Measurements from ENCODE around the gene HOMER2. TPM values are rescaled to one million over a fixed set of nuclear protein-coding genes. Genes with fewer than 3 reads are reported as not detected.

Gene HOMER2
- total RNA-seq, 2 experiments from 2014 or later, result 5.4 TPM

GRCh38 chr15:82918607-82919230, 33.8 kb downstream of the HOMER2 start:
- H3K27me3 Mint-ChIP-seq, result no peaks in the 10 kb centered on the region
- CTCF ChIA-PET, result no interaction called here

GRCh38 chr15:82918162-82918561, 34.4 kb downstream of the HOMER2 start:
- no peaks in the 10 kb centered on the region for H3K9me3 Mint-ChIP-seq
- ATAC-seq, result no peak
- ChIA-PET CTCF (no interaction called here), POLR2A (no interaction called here)
- no peaks in the 10 kb centered on the region for H3K36me3 Mint-ChIP-seq (ENCODE audit: low read depth)
- TF ChIP-seq CTCF (IDR thresholded peaks at IDR 0.05), result no peak
- no peak overlapping the region for H3K27ac Mint-ChIP-seq
- peaks cover 2% of the 10 kb centered on the region for H3K27me3 Mint-ChIP-seq
- DNase-seq, result no peak
- no peak overlapping the region for H3K4me3 Mint-ChIP-seq
- intact Hi-C loops (cut with micrococcal nuclease), result no loop called here
- H3K4me1 Mint-ChIP-seq (ENCODE audit: low read depth), result no peaks in the 10 kb centered on the region

More at GRCh38 chr15:82918607-82919230, 33.8 kb downstream of the HOMER2 start:
- no peak for TF ChIP-seq CTCF (IDR thresholded peaks at IDR 0.05)
- Mint-ChIP-seq H3K9me3 (no peaks in the 10 kb centered on the region), H3K36me3 (ENCODE audit: low read depth) (no peaks in the 10 kb centered on the region), H3K4me3 (no peak overlapping the region), H3K4me1 (ENCODE audit: low read depth) (no peaks in the 10 kb centered on the region), H3K27ac (no peak overlapping the region)
- intact Hi-C loops (cut with micrococcal nuclease), result no loop called here
- ATAC-seq (no peak), DNase-seq (no peak)
- POLR2A ChIA-PET, result no interaction called here

GRCh38 chr15:82917249-82917648, 35.3 kb downstream of the HOMER2 start:
- Mint-ChIP-seq H3K27me3 (peaks cover 4% of the 10 kb centered on the region), H3K27ac (no peak overlapping the region), H3K4me3 (no peak overlapping the region), H3K36me3 (ENCODE audit: low read depth) (no peaks in the 10 kb centered on the region), H3K4me1 (ENCODE audit: low read depth) (no peaks in the 10 kb centered on the region), H3K9me3 (no peaks in the 10 kb centered on the region)
- ATAC-seq, result no peak
- no peak for TF ChIP-seq CTCF (IDR thresholded peaks at IDR 0.05)
- POLR2A ChIA-PET, result no interaction called here
- intact Hi-C loops (cut with micrococcal nuclease), result no loop called here
- CTCF ChIA-PET, result no interaction called here
- no peak for DNase-seq

- no peak overlapping the region for H3K4me3 Mint-ChIP-seq
- ChIA-PET POLR2A (no interaction called here), CTCF (no interaction called here)
- TF ChIP-seq CTCF (IDR thresholded peaks at IDR 0.05), result no peak
- peaks cover 4% of the 10 kb centered on the region for H3K27me3 Mint-ChIP-seq
- H3K4me1 Mint-ChIP-seq (ENCODE audit: low read depth), result no peaks in the 10 kb centered on the region
- no peaks in the 10 kb centered on the region for H3K36me3 Mint-ChIP-seq (ENCODE audit: low read depth)
- no peak overlapping the region for H3K27ac Mint-ChIP-seq
- ATAC-seq, result no peak
- H3K9me3 Mint-ChIP-seq, result no peaks in the 10 kb centered on the region
- intact Hi-C loops (cut with micrococcal nuclease), result no loop called here
- DNase-seq, result no peak
Observed at GRCh38 chr15:82916161-82916952, 36.2 kb downstream of the HOMER2 start.

GRCh38 chr15:82914396-82914795, 38.1 kb downstream of the HOMER2 start:
- ChIA-PET CTCF (no interaction called here), POLR2A (no interaction called here)
- H3K27me3 Mint-ChIP-seq, result peaks cover 4% of the 10 kb centered on the region
- no peaks in the 10 kb centered on the region for H3K4me1 Mint-ChIP-seq (ENCODE audit: low read depth)
- no peak overlapping the region for H3K27ac Mint-ChIP-seq
- no peaks in the 10 kb centered on the region for H3K36me3 Mint-ChIP-seq (ENCODE audit: low read depth)
- no peak for DNase-seq
- no peak for TF ChIP-seq CTCF (IDR thresholded peaks at IDR 0.05)
- no peak overlapping the region for H3K4me3 Mint-ChIP-seq
- peaks cover 2% of the 10 kb centered on the region for H3K9me3 Mint-ChIP-seq
- no peak for ATAC-seq
- intact Hi-C loops (cut with micrococcal nuclease), result no loop called here

All from activated CD8-positive, alpha-beta T cell treated with anti-CD3 and anti-CD28 coated beads for 36 hours (primary cell).